ENCODE data around the gene ASAH2B.

Gene ASAH2B

DNA sequence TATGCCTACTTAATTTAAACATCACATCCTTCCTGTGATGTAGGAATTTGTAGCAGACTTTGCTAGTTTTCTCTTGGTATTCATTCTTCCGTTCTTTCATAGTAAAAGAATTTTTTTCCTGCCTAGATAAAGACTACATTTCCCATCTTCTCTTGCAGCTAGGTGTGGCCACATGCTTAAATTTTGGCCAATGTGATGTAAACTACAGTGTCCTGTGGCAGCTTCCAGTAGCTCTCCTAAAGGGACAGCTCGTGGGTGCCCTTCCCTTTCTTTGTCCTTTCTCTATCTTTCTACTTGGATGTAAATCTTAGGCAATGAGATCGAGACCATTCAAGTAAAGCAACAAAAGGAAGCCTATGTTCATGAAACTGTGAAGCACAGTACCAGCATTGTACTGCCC lies 58.6 kb downstream of the ASAH2B start:
- DNase-seq (ENCODE audit: low read depth in 3 of 3): no peak

DNA sequence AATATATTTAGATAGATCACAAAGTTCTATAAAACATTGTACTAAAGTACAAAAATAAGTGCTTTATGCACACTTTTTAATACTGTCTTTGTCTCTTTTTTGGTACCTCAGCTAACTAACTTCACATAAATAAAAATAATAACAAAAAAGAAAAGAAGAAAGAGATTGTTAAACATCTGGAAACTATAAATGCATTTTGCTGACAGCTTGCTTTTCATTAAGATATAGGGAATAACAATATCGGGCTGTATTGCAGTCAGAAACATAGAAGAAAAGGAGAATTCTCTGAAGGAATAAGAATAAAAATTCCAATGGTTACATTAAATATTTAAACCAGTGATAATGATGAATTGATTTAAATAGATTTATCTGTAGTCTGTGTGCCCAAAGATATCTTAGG lies 59.9 kb downstream of the ASAH2B start:
- no peak for DNase-seq (ENCODE audit: low read depth in 3 of 3)

- no peak for DNase-seq (ENCODE audit: low read depth in 3 of 3)
Measured at GRCh38 chr10:50805981-50806622, 66.4 kb downstream of the ASAH2B start.

DNA sequence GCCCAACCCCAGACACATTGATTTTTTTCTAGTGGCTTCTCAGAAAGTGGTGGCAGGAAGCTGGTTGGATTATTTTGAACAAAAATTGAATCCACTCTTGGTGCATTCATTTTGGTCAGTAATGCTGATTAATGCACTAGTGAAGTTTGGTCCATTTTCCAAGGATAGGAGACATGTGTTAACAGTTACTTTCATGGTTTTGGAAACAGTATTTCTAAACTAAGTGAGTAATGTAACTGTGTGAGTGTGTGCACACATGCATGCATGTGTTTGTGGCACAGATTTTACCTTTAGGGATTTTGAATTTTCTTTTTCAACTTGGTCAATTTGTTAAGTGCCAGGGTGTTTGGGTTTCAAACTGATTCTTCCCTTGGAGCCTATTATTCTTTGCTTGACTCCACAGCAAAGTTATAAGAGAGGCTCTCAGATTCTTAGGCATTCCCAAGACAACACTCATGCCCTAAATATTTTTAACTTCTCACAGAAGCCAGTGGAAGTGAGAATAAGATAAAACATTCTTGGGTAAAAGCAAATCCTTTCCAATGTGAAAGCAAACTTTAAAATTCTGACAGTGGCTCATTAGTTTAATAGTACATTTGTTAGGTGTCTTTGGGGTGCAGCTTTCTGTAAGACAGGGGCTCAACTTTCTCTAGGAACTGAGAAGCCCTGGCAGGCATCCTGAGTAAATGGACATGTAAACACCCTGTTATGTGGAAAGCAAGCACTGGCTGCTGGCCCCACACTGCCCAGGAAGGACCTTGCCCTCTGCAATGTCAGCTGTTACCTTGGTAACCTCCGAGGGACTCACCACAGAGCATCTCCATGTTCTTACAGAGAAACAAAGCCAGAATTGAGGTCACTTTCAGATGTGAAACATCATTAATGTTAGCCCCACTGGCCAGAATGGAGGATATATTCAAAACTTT lies 68.4 kb downstream of the ASAH2B start:
- no peak for DNase-seq (ENCODE audit: low read depth in 3 of 3)

All from stimulated activated CD4-positive, alpha-beta T cell treated with anti-CD3 and anti-CD28 coated beads, TNF-alpha, amount 100 ng/mL, for 4 hours (primary cell).